Testis (tissue), 3 donors: ENCODE results near the gene SIN3A. TPM values are rescaled to one million over a fixed set of nuclear protein-coding genes. Genes with fewer than 3 reads are reported as not detected.

Experiments
- DNase-seq: peaks from one replicate; pipeline ENCODE4 v3.0.0-alpha.2; 2019
- H3K27ac ChIP-seq, 2 donors: fragments of 200-600 bp; sonication (generic); one replicate each; pipeline ENCODE4 v1.5.1; 2019
- H3K27me3 ChIP-seq: fragments of 200-600 bp; sonication (generic); one replicate; pipeline ENCODE4 v1.5.1; 2019
- H3K36me3 ChIP-seq: fragments of 200-600 bp; sonication (generic); one replicate; pipeline ENCODE4 v1.5.1; 2017; ENCODE audit warnings: low read depth; ENCODE audit errors: missing control alignments
- H3K4me1 ChIP-seq: fragments of 200-600 bp; sonication (generic); one replicate; pipeline ENCODE4 v1.5.1; 2019
- H3K4me3 ChIP-seq, 2 donors: fragments of 200-600 bp; sonication (generic); one replicate each; pipeline ENCODE4 v1.5.1; 2017 to 2019
- H3K9me3 ChIP-seq: fragments of 200-600 bp; sonication (generic); one replicate; pipeline ENCODE4 v1.5.1; 2017
- POLR2A ChIP-seq: fragments of 450-650 bp; IDR thresholded peaks from one replicate; pipeline ENCODE4 v1.6.1; 2017; ENCODE audit warnings: antibody characterized with exemption, mild to moderate bottlenecking, moderate library complexity
- WGBS, 2 donors: methylation state at CpG; one replicate each; pipeline ENCODE4 v1.1.5; 2018; 5-methylcytosine and 5-hydroxymethylcytosine counted together
- intact Hi-C: fragments of 100-400 bp; cut with DNase I; formaldehyde crosslinking; loops from one replicate; pipeline ENCODE4 v1.15.1; 2023; ENCODE audit warnings: low total_unique reads
- polyA plus RNA-seq: library from polyadenylated mRNA; stranded (reverse); fragments of 350-450 nt; fragmentation: Illumina TruSeq; extraction: RNeasy Lipid Tissue Mini Kit (QIAGEN cat#74804); gene quantifications from one replicate; pipeline ENCODE4 v1.2.3, GENCODE V29; 2014; ENCODE audit warnings: low read depth, low replicate concordance; ENCODE audit not compliant: insufficient read depth
- total RNA-seq, 2 donors: library from RNA; depleted of rRNA; stranded (reverse); fragments of >200 nt; gene quantifications; one replicate each; pipeline ENCODE4 v1.2.3, GENCODE V29; 2016
- TF ChIP-seq, protein P1 (sequence below), 3 experiments: fragments of 450-650 bp in 2 of 3; fragments of 200-600 bp in 1 of 3; sonication (generic) in 1 of 3; IDR thresholded peaks; one replicate each; pipeline ENCODE4 v1.5.1; 2016 to 2019; ENCODE audit warnings: antibody characterized with exemption in 3 of 3, mild to moderate bottlenecking in 2 of 3, moderate library complexity in 1 of 3

The SIN3A gene
- total and polyA plus RNA-seq, 3 donors from 2014 or later = 65.9 to 100 (median 95.0) TPM

DNA sequence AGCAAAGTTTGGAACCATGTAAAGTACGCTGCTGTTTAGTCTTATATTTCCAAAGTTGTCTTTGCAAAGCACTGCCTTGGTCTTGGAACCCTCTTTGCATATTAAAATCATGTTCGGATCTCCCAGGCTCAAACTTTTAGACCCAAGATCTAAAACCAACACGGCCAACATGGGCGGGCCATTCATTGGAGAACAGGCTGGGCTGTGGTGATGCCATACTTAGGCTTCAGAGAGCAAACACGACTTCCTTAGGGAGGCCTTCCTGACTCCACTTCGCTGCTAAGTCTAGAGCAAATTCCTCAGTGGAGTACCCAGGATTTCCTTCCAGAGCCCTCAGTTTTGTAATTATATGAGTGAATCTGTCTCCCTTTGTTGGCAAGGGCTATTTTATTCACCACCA is 86.6 kb downstream of the SIN3A start:
- no peak overlapping the region for H3K4me3 ChIP-seq
- intact Hi-C loops = loop anchor here (10.0 kb wide), 1 partner anchor 260 kb away; the partner anchor contains the start of gene SNUPN
- TF ChIP-seq POLR2A = no peak
- TF ChIP-seq, protein P1, sequence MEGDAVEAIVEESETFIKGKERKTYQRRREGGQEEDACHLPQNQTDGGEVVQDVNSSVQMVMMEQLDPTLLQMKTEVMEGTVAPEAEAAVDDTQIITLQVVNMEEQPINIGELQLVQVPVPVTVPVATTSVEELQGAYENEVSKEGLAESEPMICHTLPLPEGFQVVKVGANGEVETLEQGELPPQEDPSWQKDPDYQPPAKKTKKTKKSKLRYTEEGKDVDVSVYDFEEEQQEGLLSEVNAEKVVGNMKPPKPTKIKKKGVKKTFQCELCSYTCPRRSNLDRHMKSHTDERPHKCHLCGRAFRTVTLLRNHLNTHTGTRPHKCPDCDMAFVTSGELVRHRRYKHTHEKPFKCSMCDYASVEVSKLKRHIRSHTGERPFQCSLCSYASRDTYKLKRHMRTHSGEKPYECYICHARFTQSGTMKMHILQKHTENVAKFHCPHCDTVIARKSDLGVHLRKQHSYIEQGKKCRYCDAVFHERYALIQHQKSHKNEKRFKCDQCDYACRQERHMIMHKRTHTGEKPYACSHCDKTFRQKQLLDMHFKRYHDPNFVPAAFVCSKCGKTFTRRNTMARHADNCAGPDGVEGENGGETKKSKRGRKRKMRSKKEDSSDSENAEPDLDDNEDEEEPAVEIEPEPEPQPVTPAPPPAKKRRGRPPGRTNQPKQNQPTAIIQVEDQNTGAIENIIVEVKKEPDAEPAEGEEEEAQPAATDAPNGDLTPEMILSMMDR (IDR thresholded peaks at IDR 0.05) = no peak

DNA sequence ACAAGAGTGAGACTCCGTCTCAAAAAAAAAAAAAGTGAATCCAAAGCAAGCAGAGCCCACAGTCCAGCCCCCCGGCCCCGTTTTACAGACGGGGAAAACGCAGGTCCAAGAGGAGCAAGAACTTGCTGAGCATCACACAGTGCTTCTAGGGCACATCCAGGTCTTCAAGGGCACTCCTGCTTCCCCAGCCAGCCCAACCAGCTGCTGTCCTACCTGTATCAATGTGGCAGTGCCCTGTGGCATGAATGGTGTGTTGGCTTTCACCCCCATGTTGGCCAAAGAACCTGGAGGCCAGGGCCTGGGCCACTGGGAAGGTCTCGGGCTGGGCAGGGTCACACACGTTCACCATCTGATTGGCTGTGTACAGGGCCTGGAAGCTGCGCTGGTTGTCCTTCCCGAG is 87.7 kb downstream of the SIN3A start:
- WGBS, 2 donors = 83 to 89% methylated on average over 8 to 9 of the region's 9 CpGs
- Histone ChIP-seq H3K27ac (no peak overlapping the region), H3K4me3 (no peak overlapping the region), H3K27me3 (no peaks in the 10 kb centered on the region), H3K4me1 (peaks cover 4% of the 10 kb centered on the region), H3K36me3 (no peaks in the 10 kb centered on the region), H3K9me3 (no peaks in the 10 kb centered on the region)
- TF ChIP-seq, protein P1 (IDR thresholded peaks at IDR 0.05) = no peak
- no peak for TF ChIP-seq POLR2A
- intact Hi-C loops = loop anchor here (10.0 kb wide), 1 partner anchor 261 kb away; the partner anchor contains the start of gene SNUPN
- no peak for DNase-seq

More for the DNA sequence above, 86.6 kb downstream of the SIN3A start:
- H3K4me1 ChIP-seq = peaks cover 11% of the 10 kb centered on the region
- no peaks in the 10 kb centered on the region for H3K9me3 ChIP-seq
- DNase-seq = no peak
- 90 to 97% methylated on average over 6 of the region's 6 CpGs for WGBS, 2 donors
- no peak overlapping the region for H3K27ac ChIP-seq
- no peaks in the 10 kb centered on the region for H3K36me3 ChIP-seq
- H3K27me3 ChIP-seq = no peaks in the 10 kb centered on the region

DNA sequence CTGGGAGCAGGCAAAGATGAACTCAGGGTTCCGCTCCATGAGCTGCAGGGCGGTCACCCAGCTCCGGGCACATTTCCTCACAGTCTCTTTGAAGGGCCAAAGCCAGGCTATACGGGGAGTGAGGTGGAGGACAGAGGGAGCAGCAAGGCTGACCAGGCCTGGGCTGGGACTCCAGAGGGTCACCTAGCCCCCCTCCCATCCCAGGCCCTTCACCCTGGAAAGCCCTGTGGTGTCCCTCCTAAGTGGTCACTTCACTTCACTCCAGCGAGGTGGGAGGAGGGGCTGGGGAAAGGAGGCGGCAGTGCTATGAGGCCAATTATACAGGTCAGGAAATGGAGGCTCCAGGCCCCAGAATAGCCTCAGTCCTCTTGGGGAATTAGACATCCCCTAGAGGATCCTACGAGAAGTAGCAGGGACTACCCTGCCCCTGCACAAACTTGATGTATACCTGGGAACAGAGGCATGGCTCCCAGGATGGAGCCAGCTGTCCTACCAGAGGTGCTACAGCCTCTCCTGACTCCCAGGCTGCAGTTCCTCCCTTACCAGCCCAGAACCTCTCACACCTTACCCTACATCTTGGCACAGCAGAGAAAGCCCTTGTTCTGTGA is 88.7 kb downstream of the SIN3A start:
- TF ChIP-seq, protein P1 (IDR thresholded peaks at IDR 0.05) = no peak
- no peak for TF ChIP-seq POLR2A
- peaks cover 3% of the 10 kb centered on the region for H3K4me1 ChIP-seq
- H3K9me3 ChIP-seq = no peaks in the 10 kb centered on the region
- DNase-seq = no peak
- H3K4me3 ChIP-seq = no peak overlapping the region
- intact Hi-C loops = loop anchor here (10.0 kb wide), 1 partner anchor 262 kb away; the partner anchor contains the start of gene SNUPN
- H3K27ac ChIP-seq = no peak overlapping the region
- H3K27me3 ChIP-seq = no peaks in the 10 kb centered on the region
- WGBS, 2 donors = 74 to 76% methylated on average over 3 to 7 of the region's 7 CpGs
- H3K36me3 ChIP-seq = no peaks in the 10 kb centered on the region

DNA sequence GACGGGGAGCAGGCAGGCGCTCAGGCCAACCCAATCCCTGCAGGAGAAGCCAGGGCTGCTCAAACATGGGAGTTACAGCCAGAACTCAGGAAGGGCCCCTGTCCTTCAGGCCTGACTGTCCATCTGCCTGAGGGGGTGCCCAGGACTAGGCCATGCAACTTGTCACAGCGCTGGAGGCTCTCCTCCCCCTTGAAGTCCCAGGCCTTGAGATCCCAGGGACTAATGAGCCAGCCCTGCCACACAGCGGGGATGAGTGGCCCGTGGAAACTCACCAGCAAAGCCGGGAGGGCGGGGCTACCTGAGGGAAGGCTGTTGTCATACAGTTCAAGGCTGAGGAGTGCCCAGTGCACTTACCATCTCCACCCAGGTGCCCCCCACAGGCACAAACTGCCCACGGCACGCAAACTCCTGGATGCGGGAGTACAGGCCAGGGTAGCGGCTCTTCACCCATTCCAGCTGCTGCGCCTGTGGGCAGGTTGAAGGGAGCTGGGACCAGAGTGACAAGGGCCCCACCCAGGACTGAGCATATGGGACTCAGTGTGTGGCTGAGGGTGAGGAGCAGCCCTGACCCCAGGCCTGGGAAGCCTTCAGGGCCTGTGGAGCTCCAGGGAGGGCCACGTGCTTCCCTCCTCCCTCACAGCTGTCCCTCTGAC is 89.4 kb downstream of the SIN3A start:
- WGBS, 2 donors = 75 to 89% methylated on average over 6 to 13 of the region's 13 CpGs
- Histone ChIP-seq H3K36me3 (no peaks in the 10 kb centered on the region), H3K9me3 (no peaks in the 10 kb centered on the region), H3K27ac (no peak overlapping the region), H3K4me1 (no peaks in the 10 kb centered on the region), H3K4me3 (no peak overlapping the region), H3K27me3 (no peaks in the 10 kb centered on the region)
- TF ChIP-seq POLR2A = no peak
- TF ChIP-seq, protein P1 (IDR thresholded peaks at IDR 0.05) = no peak
- intact Hi-C loops = loop anchor here (10.0 kb wide), 1 partner anchor 263 kb away; the partner anchor contains the start of gene SNUPN
- no peak for DNase-seq
